Smooth muscle cell (in vitro differentiated cells): ENCODE results near the gene SAMD4A. TPM values are rescaled to one million over a fixed set of nuclear protein-coding genes. Genes with fewer than 3 reads are reported as not detected.

Experiments used
- DNase-seq: peaks from one replicate; lab custom pipeline; 2025; ENCODE audit not compliant: unreplicated experiment; lab: John Stamatoyannopoulos, UW
- H2AFZ ChIP-seq: fragments of 200-600 bp; sonication (generic); 2 replicates; pipeline ENCODE4 v1.6.0; 2016; ENCODE audit warnings: antibody characterized with exemption, low read depth, mild to moderate bottlenecking
- H3F3A ChIP-seq: fragments of 200-600 bp; sonication (generic); 2 replicates; pipeline ENCODE4 v1.6.0; 2017; ENCODE audit warnings: antibody characterized with exemption, low read depth
- H3K27ac ChIP-seq: fragments of 200-600 bp; sonication (generic); 2 replicates; pipeline ENCODE4 v1.5.1; 2016; ENCODE audit warnings: low read depth, mild to moderate bottlenecking
- H3K27me3 ChIP-seq: fragments of 200-600 bp; sonication (generic); 2 replicates; pipeline ENCODE4 v1.6.1; 2016; ENCODE audit warnings: low read depth, mild to moderate bottlenecking
- H3K36me3 ChIP-seq: fragments of 200-600 bp; sonication (generic); 2 replicates; pipeline ENCODE4 v1.5.1; 2016; ENCODE audit warnings: low read depth
- H3K4me1 ChIP-seq: fragments of 200-600 bp; sonication (generic); 2 replicates; pipeline ENCODE4 v1.5.1; 2016; ENCODE audit warnings: low read depth
- H3K4me2 ChIP-seq: fragments of 200-600 bp; sonication (generic); 2 replicates; pipeline ENCODE4 v1.6.0; 2016; ENCODE audit warnings: mild to moderate bottlenecking
- H3K4me3 ChIP-seq: fragments of 200-600 bp; sonication (generic); 2 replicates; pipeline ENCODE4 v1.5.1; 2016; ENCODE audit warnings: mild to moderate bottlenecking
- H3K79me2 ChIP-seq: fragments of 200-600 bp; sonication (generic); 2 replicates; pipeline ENCODE4 v1.6.0; 2016; ENCODE audit warnings: low read depth, mild to moderate bottlenecking
- H3K9ac ChIP-seq: fragments of 200-600 bp; sonication (generic); 2 replicates; pipeline ENCODE4 v1.6.0; 2016; ENCODE audit warnings: low read depth
- H3K9me3 ChIP-seq: fragments of 200-600 bp; sonication (generic); replicated peaks from 2 replicates; pipeline ENCODE4 v1.5.1; 2016; ENCODE audit warnings: low read depth
- H4K20me1 ChIP-seq: fragments of 200-600 bp; sonication (generic); 2 replicates; pipeline ENCODE4 v1.6.0; 2016; ENCODE audit warnings: low read depth
- CTCF ChIP-seq: fragments of 200-600 bp; sonication (generic); IDR thresholded peaks from 2 replicates; pipeline ENCODE4 v1.5.1; 2017; ENCODE audit warnings: borderline replicate concordance, mild to moderate bottlenecking, antibody characterized with exemption; ENCODE audit not compliant: insufficient read depth, poor library complexity, severe bottlenecking
- WGBS: methylation state at CpG from one replicate; pipeline ENCODE4 v1.1.7; 2016; ENCODE audit warnings: low lambda C conversion rate; 5-methylcytosine and 5-hydroxymethylcytosine counted together
- polyA plus RNA-seq: library from polyadenylated mRNA; unstranded; fragments of >200 nt; fragmentation: Nextera tagmentation; extraction: Ambion mirVana; gene quantifications from 2 replicates; pipeline ENCODE4 v1.2.1, GENCODE V29; 2016
- total RNA-seq: library from RNA; depleted of rRNA; stranded (reverse); fragments of >200 nt; gene quantifications from 2 replicates; pipeline ENCODE4 v1.2.3, GENCODE V29; 2014

SAMD4A gene
- total and polyA plus RNA-seq, 2 experiments from 2014 or later: 9.2 to 36.7 TPM

GRCh38 chr14:54590481-54590880, 23.6 kb downstream of the SAMD4A start:
- Histone ChIP-seq H3K27me3 (no peaks in the 10 kb centered on the region), H4K20me1 (peaks cover 54% of the 10 kb centered on the region), H3K4me1 (peaks cover 12% of the 10 kb centered on the region), H3K9ac (peak overlapping the region; percentile 52), H3F3A (peaks cover 16% of the 10 kb centered on the region), H3K4me2 (peak overlapping the region; percentile 74), H3K9me3 (no peaks in the 10 kb centered on the region), H3K36me3 (peaks cover 4% of the 10 kb centered on the region), H3K27ac (peak overlapping the region; percentile 73), H2AFZ (no peak overlapping the region), H3K4me3 (no peak overlapping the region), H3K79me2 (peaks cover 100% of the 10 kb centered on the region)
- no peak for TF ChIP-seq CTCF
- no peak for DNase-seq

- Histone ChIP-seq H3K4me1 (peaks cover 12% of the 10 kb centered on the region), H4K20me1 (peaks cover 48% of the 10 kb centered on the region), H3K4me2 (no peak overlapping the region), H3K27me3 (no peaks in the 10 kb centered on the region), H3K9ac (no peak overlapping the region), H2AFZ (no peak overlapping the region), H3K79me2 (peaks cover 100% of the 10 kb centered on the region), H3K9me3 (no peaks in the 10 kb centered on the region), H3F3A (peaks cover 16% of the 10 kb centered on the region), H3K27ac (peak overlapping the region; percentile 73), H3K4me3 (no peak overlapping the region), H3K36me3 (no peaks in the 10 kb centered on the region)
- no peak for TF ChIP-seq CTCF
- DNase-seq: no peak
- 69% methylated on average over 1 of the region's 1 CpG for WGBS
These were observed 24.5 kb downstream of the SAMD4A start for GRCh38 chr14:54591461-54591860.

- TF ChIP-seq CTCF: no peak
- WGBS: 65% methylated on average over 4 of the region's 4 CpGs
- Histone ChIP-seq H3K79me2 (peaks cover 100% of the 10 kb centered on the region), H2AFZ (no peak overlapping the region), H3K4me1 (peaks cover 12% of the 10 kb centered on the region), H4K20me1 (peaks cover 43% of the 10 kb centered on the region), H3K27me3 (no peaks in the 10 kb centered on the region), H3K9ac (no peak overlapping the region), H3F3A (peaks cover 19% of the 10 kb centered on the region), H3K27ac (no peak overlapping the region), H3K4me3 (no peak overlapping the region), H3K36me3 (no peaks in the 10 kb centered on the region), H3K9me3 (no peaks in the 10 kb centered on the region), H3K4me2 (no peak overlapping the region)
- no peak for DNase-seq
These were observed 24.9 kb downstream of the SAMD4A start for GRCh38 chr14:54591866-54592265.

- peaks cover 12% of the 10 kb centered on the region for H3K4me1 ChIP-seq
- no peak overlapping the region for H3K9ac ChIP-seq
- no peak overlapping the region for H3K4me3 ChIP-seq
- no peaks in the 10 kb centered on the region for H3K27me3 ChIP-seq
- H3K79me2 ChIP-seq: peaks cover 90% of the 10 kb centered on the region
- H3K4me2 ChIP-seq: peak overlapping the region; percentile 72
- H2AFZ ChIP-seq: no peak overlapping the region
- H3K36me3 ChIP-seq: no peaks in the 10 kb centered on the region
- peaks cover 37% of the 10 kb centered on the region for H4K20me1 ChIP-seq
- peak overlapping the region; percentile 59 for H3K27ac ChIP-seq
- peaks cover 24% of the 10 kb centered on the region for H3F3A ChIP-seq
- TF ChIP-seq CTCF: no peak
- WGBS: 77% methylated on average over 1 of the region's 1 CpG
- H3K9me3 ChIP-seq: no peaks in the 10 kb centered on the region
- no peak for DNase-seq
These were observed 26.9 kb downstream of the SAMD4A start for GRCh38 chr14:54593860-54594259.
